Hepatocyte (in vitro differentiated cells): Measurements from ENCODE around the gene TMEM143. TPM values are rescaled to one million over a fixed set of nuclear protein-coding genes. Genes with fewer than 3 reads are reported as not detected.

Experiments
- DNase-seq: peaks from one replicate; pipeline ENCODE4 v3.0.0-alpha.2; 2016; ENCODE audit warnings: low spot score
- H2AFZ ChIP-seq: fragments of 200-600 bp; sonication (generic); 2 replicates; pipeline ENCODE4 v1.6.0; 2016; ENCODE audit warnings: antibody characterized with exemption, mild to moderate bottlenecking
- H3K27ac ChIP-seq: fragments of 200-600 bp; sonication (generic); 2 replicates; pipeline ENCODE4 v1.5.1; 2016; ENCODE audit warnings: mild to moderate bottlenecking
- H3K27me3 ChIP-seq: fragments of 200-600 bp; sonication (generic); 2 replicates; pipeline ENCODE4 v1.6.1; 2016
- H3K36me3 ChIP-seq: fragments of 200-600 bp; sonication (generic); replicated peaks from 2 replicates; pipeline ENCODE4 v1.5.1; 2016; ENCODE audit warnings: low read depth; ENCODE audit not compliant: insufficient read depth
- H3K4me1 ChIP-seq: fragments of 200-600 bp; sonication (generic); 2 replicates; pipeline ENCODE4 v1.5.1; 2016; ENCODE audit warnings: mild to moderate bottlenecking, moderate library complexity; ENCODE audit not compliant: insufficient read depth
- H3K4me2 ChIP-seq: fragments of 200-600 bp; sonication (generic); 2 replicates; pipeline ENCODE4 v1.6.0; 2016
- H3K4me3 ChIP-seq: fragments of 200-600 bp; sonication (generic); 2 replicates; pipeline ENCODE4 v1.5.1; 2016; ENCODE audit warnings: mild to moderate bottlenecking
- H3K79me2 ChIP-seq: fragments of 200-600 bp; sonication (generic); 2 replicates; pipeline ENCODE4 v1.6.0; 2017; ENCODE audit warnings: mild to moderate bottlenecking
- H3K9me2 ChIP-seq: fragments of 200-600 bp; sonication (generic); replicated peaks from 2 replicates; pipeline ENCODE4 v1.6.0; 2017; ENCODE audit warnings: mild to moderate bottlenecking; ENCODE audit not compliant: insufficient read depth
- H3K9me3 ChIP-seq: fragments of 200-600 bp; sonication (generic); 2 replicates; pipeline ENCODE4 v1.5.1; 2016; ENCODE audit warnings: low read depth, mild to moderate bottlenecking
- H4K20me1 ChIP-seq: fragments of 200-600 bp; sonication (generic); 2 replicates; pipeline ENCODE4 v1.6.0; 2016; ENCODE audit warnings: mild to moderate bottlenecking; ENCODE audit not compliant: insufficient read depth, poor library complexity, severe bottlenecking
- EZH2 ChIP-seq: fragments of 200-600 bp; sonication (generic); IDR thresholded peaks from 2 replicates; pipeline ENCODE4 v1.6.1; 2016; ENCODE audit warnings: antibody characterized with exemption, mild to moderate bottlenecking, borderline replicate concordance
- EZH2phosphoT487 ChIP-seq: fragments of 200-600 bp; sonication (generic); IDR thresholded peaks from one replicate; pipeline ENCODE4 v1.6.1; 2018; ENCODE audit warnings: antibody characterized with exemption, mild to moderate bottlenecking, low read depth, moderate library complexity; ENCODE audit not compliant: unreplicated experiment, severe bottlenecking
- WGBS: methylation state at CpG from one replicate; pipeline ENCODE4 v1.1.6; 2016; ENCODE audit warnings: low lambda C conversion rate; ENCODE audit errors: missing lambda C conversion rate; 5-methylcytosine and 5-hydroxymethylcytosine counted together
- polyA plus RNA-seq: library from polyadenylated mRNA; unstranded; fragments of >200 nt; fragmentation: Nextera tagmentation; extraction: Ambion mirVana; gene quantifications from 2 replicates; pipeline ENCODE4 v1.2.1, GENCODE V29; 2016
- total RNA-seq: library from RNA; depleted of rRNA; stranded (reverse); fragments of >200 nt; gene quantifications from 2 replicates; pipeline ENCODE4 v1.2.3, GENCODE V29; 2014
- TF ChIP-seq, protein P1 (sequence below): fragments of 200-600 bp; sonication (generic); IDR thresholded peaks from 2 replicates; pipeline ENCODE4 v1.5.1; 2016; ENCODE audit warnings: antibody characterized with exemption, mild to moderate bottlenecking; ENCODE audit not compliant: poor library complexity

Gene TMEM143
- total and polyA plus RNA-seq, 2 experiments from 2014 or later = 5.9 to 11.2 TPM

DNA sequence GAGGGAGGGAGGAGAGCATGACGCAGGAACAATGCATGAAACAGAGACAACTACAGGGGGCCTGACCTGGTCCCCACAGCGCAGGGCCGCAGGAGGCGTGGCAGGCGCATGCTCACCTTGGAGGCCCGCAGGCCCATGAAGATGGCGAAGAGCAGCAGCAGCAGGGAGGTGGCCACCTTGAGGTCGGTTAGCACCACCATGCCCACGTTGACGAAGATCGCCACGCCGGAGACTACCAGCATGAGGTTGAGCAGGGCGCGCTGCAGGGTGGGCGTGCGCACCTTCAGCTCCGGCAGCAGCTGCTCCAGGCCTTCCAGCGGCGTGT lies 21.4 kb downstream of the TMEM143 start:
- Histone ChIP-seq H3K36me3 (no peaks in the 10 kb centered on the region), H3K4me3 (no peak overlapping the region), H3K4me1 (no peaks in the 10 kb centered on the region), H3K4me2 (no peak overlapping the region), H3K9me3 (no peaks in the 10 kb centered on the region), H3K79me2 (no peaks in the 10 kb centered on the region), H3K27me3 (no peaks in the 10 kb centered on the region), H2AFZ (no peak overlapping the region), H4K20me1 (no peaks in the 10 kb centered on the region), H3K9me2 (no peaks in the 10 kb centered on the region), H3K27ac (no peak overlapping the region)
- 95% methylated on average over 15 of the region's 20 CpGs for WGBS
- TF ChIP-seq EZH2 (no peak), EZH2phosphoT487 (no peak)
- TF ChIP-seq, protein P1, sequence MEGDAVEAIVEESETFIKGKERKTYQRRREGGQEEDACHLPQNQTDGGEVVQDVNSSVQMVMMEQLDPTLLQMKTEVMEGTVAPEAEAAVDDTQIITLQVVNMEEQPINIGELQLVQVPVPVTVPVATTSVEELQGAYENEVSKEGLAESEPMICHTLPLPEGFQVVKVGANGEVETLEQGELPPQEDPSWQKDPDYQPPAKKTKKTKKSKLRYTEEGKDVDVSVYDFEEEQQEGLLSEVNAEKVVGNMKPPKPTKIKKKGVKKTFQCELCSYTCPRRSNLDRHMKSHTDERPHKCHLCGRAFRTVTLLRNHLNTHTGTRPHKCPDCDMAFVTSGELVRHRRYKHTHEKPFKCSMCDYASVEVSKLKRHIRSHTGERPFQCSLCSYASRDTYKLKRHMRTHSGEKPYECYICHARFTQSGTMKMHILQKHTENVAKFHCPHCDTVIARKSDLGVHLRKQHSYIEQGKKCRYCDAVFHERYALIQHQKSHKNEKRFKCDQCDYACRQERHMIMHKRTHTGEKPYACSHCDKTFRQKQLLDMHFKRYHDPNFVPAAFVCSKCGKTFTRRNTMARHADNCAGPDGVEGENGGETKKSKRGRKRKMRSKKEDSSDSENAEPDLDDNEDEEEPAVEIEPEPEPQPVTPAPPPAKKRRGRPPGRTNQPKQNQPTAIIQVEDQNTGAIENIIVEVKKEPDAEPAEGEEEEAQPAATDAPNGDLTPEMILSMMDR = no peak
- DNase-seq = no peak

- no peaks in the 10 kb centered on the region for H3K79me2 ChIP-seq
- no peak overlapping the region for H3K4me2 ChIP-seq
- no peak overlapping the region for H3K4me3 ChIP-seq
- 93% methylated on average over 9 of the region's 10 CpGs for WGBS
- no peak overlapping the region for H2AFZ ChIP-seq
- H4K20me1 ChIP-seq = no peaks in the 10 kb centered on the region
- no peak for TF ChIP-seq EZH2
- TF ChIP-seq, protein P1 = no peak
- no peak for TF ChIP-seq EZH2phosphoT487
- no peaks in the 10 kb centered on the region for H3K9me3 ChIP-seq
- no peaks in the 10 kb centered on the region for H3K4me1 ChIP-seq
- H3K36me3 ChIP-seq = no peaks in the 10 kb centered on the region
- no peak overlapping the region for H3K27ac ChIP-seq
- H3K27me3 ChIP-seq = no peaks in the 10 kb centered on the region
- no peaks in the 10 kb centered on the region for H3K9me2 ChIP-seq
- DNase-seq = no peak
Observed at GRCh38 chr19:48341515-48342413, 22.0 kb downstream of the TMEM143 start.

DNA sequence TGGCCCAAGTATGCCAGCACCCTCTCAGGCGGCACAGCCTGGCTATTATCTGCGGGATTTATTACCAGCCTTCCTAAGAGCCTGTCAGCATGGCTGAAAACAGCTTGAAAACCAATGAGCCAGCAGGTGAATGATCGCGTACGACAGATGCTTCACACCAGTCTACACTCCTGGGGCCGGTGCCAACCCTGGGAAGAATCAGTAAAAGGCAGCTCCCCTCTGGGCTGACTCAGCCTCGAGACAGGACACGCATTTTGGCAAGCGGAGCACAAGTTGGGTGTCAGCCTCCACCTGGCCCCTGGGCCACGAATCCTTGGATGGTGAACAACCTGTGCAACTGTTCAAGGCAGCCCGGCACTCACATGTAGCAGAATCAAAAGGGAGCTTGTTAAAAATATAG lies 22.7 kb downstream of the TMEM143 start:
- DNase-seq = no peak
- Histone ChIP-seq H3K36me3 (no peaks in the 10 kb centered on the region), H3K27ac (no peak overlapping the region)

More for the DNA sequence above, 22.7 kb downstream of the TMEM143 start:
- no peaks in the 10 kb centered on the region for H3K9me2 ChIP-seq
- no peaks in the 10 kb centered on the region for H3K79me2 ChIP-seq
- H3K4me3 ChIP-seq = no peak overlapping the region
- H3K9me3 ChIP-seq = no peaks in the 10 kb centered on the region
- H3K27me3 ChIP-seq = no peaks in the 10 kb centered on the region
- no peaks in the 10 kb centered on the region for H3K4me1 ChIP-seq
- TF ChIP-seq, protein P1 = no peak
- TF ChIP-seq EZH2 = no peak
- TF ChIP-seq EZH2phosphoT487 = no peak
- H3K4me2 ChIP-seq = no peak overlapping the region
- no peak overlapping the region for H2AFZ ChIP-seq
- no peaks in the 10 kb centered on the region for H4K20me1 ChIP-seq
- 92% methylated on average over 11 of the region's 11 CpGs for WGBS
